Lower leg skin (tissue), 3 donors: ENCODE measurements around the gene NCKAP5.

Experiments used
- CTCF ChIP-seq, 3 donors: fragments of 450-650 bp; IDR thresholded peaks; one replicate each; pipeline ENCODE4 v1.5.1; 2016; ENCODE audit warnings: antibody characterized with exemption in 3 of 3, mild to moderate bottlenecking in 3 of 3, moderate library complexity in 2 of 3
- POLR2A ChIP-seq, 2 donors: fragments of 450-650 bp; IDR thresholded peaks; one replicate each; pipeline ENCODE4 v1.6.1; 2016 to 2017; ENCODE audit warnings: antibody characterized with exemption in 2 of 2, mild to moderate bottlenecking in 1 of 2, moderate library complexity in 1 of 2

GRCh38 chr2:133360882-133361281 lies 207.4 kb downstream of the NCKAP5 start:
- no peak for TF ChIP-seq POLR2A (IDR thresholded peaks at IDR 0.05)
- TF ChIP-seq CTCF (IDR thresholded peaks at IDR 0.05): no peak
